HepG2 (cell line): ENCODE results near the gene UBXN2A. TPM values are rescaled to one million over a fixed set of nuclear protein-coding genes. Genes with fewer than 3 reads are reported as not detected.

Experiments
- ATAC-seq: fragments of 200-7000 bp; cut with Tn5 transposase; 3 replicates; pipeline ENCODE4 v1.9.1; 2020; ENCODE audit warnings: mild to moderate bottlenecking, moderate library complexity
- BruUV-seq: library from RNA; stranded (reverse); fragments of 400-500 nt; replicated peaks from 2 replicates; lab custom pipeline; 2021; lab: Mats Ljungman, UMichigan
- CTCF ChIA-PET: fragments of 300-600 bp; formaldehyde crosslinking; extraction: SDS; loops from one replicate; lab custom pipeline; 2021; ENCODE audit warnings: low total read pairs, inconsistent platforms, low intra/inter-chr PET ratio; lab: Yijun Ruan, JAX
- POLR2A ChIA-PET: fragments of 350-600 bp; sonication (Branson Sonifier 250); formaldehyde crosslinking; loops from one replicate; lab custom pipeline; 2020; ENCODE audit warnings: antibody characterized with exemption, inconsistent platforms; lab: Yijun Ruan, JAX
- DNase-seq: peaks from one replicate; pipeline ENCODE4 v3.0.0-alpha.2; 2015; ENCODE audit warnings: low spot score
- FAIRE-seq: peaks from 3 replicates; lab custom pipeline; 2011; peaks lifted over from hg19 to GRCh38; lab: Jason Lieb, UNC
- H2AFZ ChIP-seq: one replicate; pipeline ENCODE4 v1.6.1; 2011; ENCODE audit warnings: low read length, inconsistent platforms
- H3K27ac ChIP-seq: fragments of 300-600 bp; 3 replicates; pipeline ENCODE4 v1.8.0; 2011; ENCODE audit warnings: mixed run types, mild to moderate bottlenecking, mixed read lengths, low read length, inconsistent platforms; ENCODE audit not compliant: insufficient read depth; ENCODE audit errors: extremely low read length
- H3K27me3 ChIP-seq, 2 experiments: fragments of 200-600 bp in 1 of 2; 2 replicates in 1 of 2; 3 replicates in 1 of 2; pipeline versions ENCODE4 v1.6.0 to v1.8.0; 2011; ENCODE audit warnings: low read length in 2 of 2, mild to moderate bottlenecking in 2 of 2, moderate library complexity in 2 of 2, inconsistent platforms in 1 of 2; ENCODE audit not compliant: insufficient read depth in 2 of 2, control insufficient read depth in 1 of 2
- H3K36me3 ChIP-seq, 2 experiments: fragments of 200-600 bp in 1 of 2; replicated peaks in 1 of 2; 2 replicates in 1 of 2; 3 replicates in 1 of 2; pipeline versions ENCODE4 v1.5.1 to v1.8.0; 2011; ENCODE audit warnings: low read length in 2 of 2, inconsistent platforms in 1 of 2; ENCODE audit not compliant: insufficient read depth in 2 of 2, control insufficient read depth in 1 of 2
- H3K4me1 ChIP-seq: 2 replicates; pipeline ENCODE4 v1.5.1; 2012; ENCODE audit warnings: low read length, inconsistent platforms; ENCODE audit not compliant: insufficient read depth
- H3K4me2 ChIP-seq: 2 replicates; pipeline ENCODE4 v1.6.0; 2011; ENCODE audit warnings: low read depth, low read length, inconsistent platforms
- H3K4me3 ChIP-seq, 3 experiments: fragments of 200-600 bp in 1 of 3; sonication (generic), shearing (Covaris generic) in 1 of 3; replicated peaks in 1 of 3; 2 replicates each; pipeline ENCODE4 v1.5.1; 2011 to 2016; ENCODE audit warnings: low read length in 3 of 3, inconsistent platforms in 2 of 3, low read depth in 2 of 3, mild to moderate bottlenecking in 2 of 3, control low read depth in 1 of 3, mixed read lengths in 1 of 3; ENCODE audit not compliant: insufficient read depth in 1 of 3
- H3K79me2 ChIP-seq: one replicate; pipeline ENCODE4 v1.6.1; 2011; ENCODE audit warnings: low read length, inconsistent platforms; ENCODE audit not compliant: insufficient read depth
- H3K9ac ChIP-seq: 2 replicates; pipeline ENCODE4 v1.6.0; 2011; ENCODE audit warnings: mild to moderate bottlenecking, low read depth, low read length, inconsistent platforms; ENCODE audit not compliant: insufficient read depth
- H3K9me3 ChIP-seq: 2 replicates; pipeline ENCODE4 v1.5.1; 2012; ENCODE audit warnings: mild to moderate bottlenecking, low read length
- H4K20me1 ChIP-seq: 2 replicates; pipeline ENCODE4 v1.6.0; 2011; ENCODE audit warnings: inconsistent platforms, mild to moderate bottlenecking, low read length, moderate library complexity; ENCODE audit not compliant: insufficient read depth
- AKAP8 ChIP-seq: sonication (generic); formaldehyde crosslinking; IDR thresholded peaks from 2 replicates; pipeline ENCODE4 v1.5.1; 2020; ENCODE audit warnings: mild to moderate bottlenecking, missing genetic modification reagents
- FLYWCH1 ChIP-seq: sonication (generic); formaldehyde crosslinking; IDR thresholded peaks from 2 replicates; pipeline ENCODE4 v1.8.1; 2023; ENCODE audit warnings: mild to moderate bottlenecking, missing genetic modification reagents
- HMG20B ChIP-seq: conservative IDR thresholded peaks from 2 replicates; pipeline ENCODE4 v1.6.1; 2016; ENCODE audit warnings: missing genetic modification reagents, missing compliant biosample characterization
- MNT ChIP-seq: fragments of 450-650 bp; IDR thresholded peaks from 2 replicates; pipeline ENCODE4 v1.6.1; 2016
- NFIC ChIP-seq: IDR thresholded peaks from 2 replicates; pipeline ENCODE4 v1.6.1; 2012; ENCODE audit warnings: mild to moderate bottlenecking, low read length, inconsistent platforms
- NR2C2 ChIP-seq: sonication (generic); formaldehyde crosslinking; IDR thresholded peaks from 2 replicates; pipeline ENCODE4 v1.4.0; 2020; ENCODE audit warnings: missing genetic modification reagents, mild to moderate bottlenecking, moderate library complexity, borderline replicate concordance
- PAWR ChIP-seq: sonication (generic); formaldehyde crosslinking; IDR thresholded peaks from 2 replicates; pipeline ENCODE4 v1.4.0; 2020; ENCODE audit warnings: missing genetic modification reagents, mild to moderate bottlenecking, borderline replicate concordance
- ZBTB3 ChIP-seq: sonication (generic); formaldehyde crosslinking; IDR thresholded peaks from 2 replicates; pipeline ENCODE4 v1.4.0; 2020; ENCODE audit warnings: low read depth, mild to moderate bottlenecking, moderate library complexity, missing genetic modification reagents, borderline replicate concordance
- ZBTB43 ChIP-seq: sonication (generic); formaldehyde crosslinking; conservative IDR thresholded peaks from 2 replicates; pipeline ENCODE4 v1.4.0; 2020; ENCODE audit warnings: missing genetic modification reagents
- ZIK1 ChIP-seq: sonication (generic); formaldehyde crosslinking; IDR thresholded peaks from 2 replicates; pipeline ENCODE4 v1.5.0; 2020; ENCODE audit warnings: mild to moderate bottlenecking, low read depth, missing genetic modification reagents, borderline replicate concordance
- ZKSCAN8 ChIP-seq: IDR thresholded peaks from 2 replicates; pipeline ENCODE4 v1.6.1; 2016; ENCODE audit warnings: borderline replicate concordance, missing genetic modification reagents, missing compliant biosample characterization
- ZNF282 ChIP-seq: fragments of 450-650 bp; IDR thresholded peaks from 2 replicates; pipeline ENCODE4 v1.6.1; 2018; ENCODE audit not compliant: partially characterized antibody
- ZNF430 ChIP-seq: sonication (generic); formaldehyde crosslinking; IDR thresholded peaks from 2 replicates; pipeline ENCODE4 v1.9.0; 2021; ENCODE audit warnings: mild to moderate bottlenecking, missing genetic modification reagents
- ZNF460 ChIP-seq: sonication (generic); formaldehyde crosslinking; IDR thresholded peaks from 2 replicates; pipeline ENCODE4 v1.5.1; 2020; ENCODE audit warnings: missing genetic modification reagents, mild to moderate bottlenecking, borderline replicate concordance
- ZNF598 ChIP-seq: sonication (generic); formaldehyde crosslinking; IDR thresholded peaks from 2 replicates; pipeline ENCODE4 v1.5.1; 2020; ENCODE audit warnings: mild to moderate bottlenecking, missing genetic modification reagents, borderline replicate concordance
- WGBS: methylation state at CpG from one replicate; pipeline ENCODE4 v1.1.6; 2017; ENCODE audit warnings: low lambda C conversion rate; 5-methylcytosine and 5-hydroxymethylcytosine counted together
- in situ Hi-C: cut with HindIII; loops from 2 replicates; pipeline ENCODE4 v1.10.0; 2017; ENCODE audit warnings: low pct_unique_long_range_greater_than_20kb; ENCODE audit not compliant: extremely low pct_ligation_motif_present
- intact Hi-C: fragments of 100-400 bp; cut with micrococcal nuclease; formaldehyde crosslinking; loops from one replicate; pipeline ENCODE4 v1.10.0; 2022; ENCODE audit not compliant: unreplicated experiment
- polyA plus RNA-seq, 8 experiments: library from polyadenylated mRNA; depleted of rRNA in 3 of 8; stranded (reverse) in 7 of 8; unstranded in 1 of 8; fragments of >200 nt; fragmentation: Illumina TruSeq in 4 of 8; extraction: Trizol in 4 of 8; gene quantifications; 2 replicates each; pipeline versions ENCODE4 v1.2.1 to v1.2.3, GENCODE V29; 2011 to 2016; ENCODE audit warnings: low read depth in 4 of 8, missing spikeins in 1 of 8, mixed read lengths in 1 of 8; ENCODE audit not compliant: insufficient read depth in 1 of 8
- total RNA-seq, 5 experiments: library from RNA; depleted of rRNA; stranded (reverse); fragments of >200 nt; fragmentation: Illumina TruSeq; extraction: Trizol; gene quantifications; 2 replicates each; pipeline ENCODE4 v1.2.3, GENCODE V29; 2016; ENCODE audit warnings: low read depth in 1 of 5
- TF ChIP-seq, protein P1 (sequence below): sonication (generic); formaldehyde crosslinking; IDR thresholded peaks from 2 replicates; pipeline ENCODE4 v1.8.1; 2023; ENCODE audit warnings: mild to moderate bottlenecking, missing genetic modification reagents, borderline replicate concordance
- TF ChIP-seq, protein P2 (sequence below): IDR thresholded peaks from 2 replicates; pipeline ENCODE4 v1.6.1; 2016; ENCODE audit warnings: missing biosample characterization, missing genetic modification reagents, low read depth
- TF ChIP-seq, protein P3 (sequence below): sonication (generic); formaldehyde crosslinking; IDR thresholded peaks from 2 replicates; pipeline ENCODE4; 2020; ENCODE audit warnings: missing genetic modification reagents, mild to moderate bottlenecking, borderline replicate concordance

The UBXN2A gene
- total and polyA plus RNA-seq, 2 of the 13 experiments (the other 11 are each of a cell fraction or from before 2014, with no cell fraction given): 8.3 to 20.9 TPM

DNA sequence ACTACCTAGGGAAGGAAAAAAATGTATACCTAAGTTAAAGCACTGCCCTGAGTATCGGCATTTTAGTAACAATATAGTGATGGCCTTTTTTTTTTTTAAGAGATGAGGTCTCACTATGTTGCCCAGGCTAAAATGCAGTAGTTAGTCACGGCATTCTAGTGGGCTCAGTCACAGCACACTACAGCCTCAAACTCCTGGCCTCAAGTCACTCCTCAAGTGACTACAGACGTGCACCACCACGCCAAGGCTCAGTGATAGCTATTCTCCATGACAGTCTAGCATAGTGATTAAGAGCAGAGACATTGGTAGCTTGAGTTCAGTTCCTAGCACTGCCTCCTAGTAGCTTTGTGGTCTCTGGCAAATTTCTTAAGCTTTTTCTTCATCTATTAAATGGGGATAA is 27.6 kb downstream of the UBXN2A start:
- DNase-seq: no peak
- ChIA-PET POLR2A (interaction anchor here (1.0 kb wide), 1 partner anchor 80 kb away, joined by 3 read pairs; the partner anchor contains the start of gene WDCP), CTCF (no interaction called here)
- TF ChIP-seq NR2C2 (no peak), ZNF430 (CRISPR knock-in tag) (no peak), ZKSCAN8 (CRISPR knock-in tag) (no peak), ZNF598 (CRISPR knock-in tag) (no peak), FLYWCH1 (no peak), NFIC (no peak), ZNF460 (no peak), ZIK1 (CRISPR knock-in tag) (no peak), PAWR (CRISPR knock-in tag) (no peak), HMG20B (CRISPR knock-in tag) (no peak), MNT (no peak), ZBTB43 (no peak), ZNF282 (no peak), ZBTB3 (CRISPR knock-in tag) (no peak), AKAP8 (CRISPR knock-in tag) (no peak)
- TF ChIP-seq, protein P1, sequence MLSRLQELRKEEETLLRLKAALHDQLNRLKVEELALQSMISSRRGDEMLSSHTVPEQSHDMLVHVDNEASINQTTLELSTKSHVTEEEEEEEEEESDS (CRISPR knock-in tag): no peak
- TF ChIP-seq, protein P2, sequence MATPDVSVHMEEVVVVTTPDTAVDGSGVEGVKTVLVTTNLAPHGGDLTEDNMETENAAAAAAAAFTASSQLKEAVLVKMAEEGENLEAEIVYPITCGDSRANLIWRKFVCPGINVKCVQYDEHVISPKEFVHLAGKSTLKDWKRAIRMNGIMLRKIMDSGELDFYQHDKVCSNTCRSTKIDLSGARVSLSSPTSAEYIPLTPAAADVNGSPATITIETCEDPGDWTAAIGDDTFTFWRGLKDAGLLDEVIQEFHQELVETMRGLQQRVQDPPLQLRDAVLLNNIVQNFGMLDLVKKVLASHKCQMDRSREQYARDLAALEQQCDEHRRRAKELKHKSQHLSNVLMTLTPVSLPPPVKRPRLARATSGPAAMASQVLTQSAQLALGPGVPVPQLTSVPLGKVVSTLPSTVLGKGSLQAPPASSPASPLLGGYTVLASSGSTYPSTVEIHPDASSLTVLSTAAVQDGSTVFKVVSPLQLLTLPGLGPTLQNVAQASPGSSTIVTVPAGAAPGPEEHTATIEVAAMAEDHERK (CRISPR knock-in tag): no peak
- TF ChIP-seq, protein P3, sequence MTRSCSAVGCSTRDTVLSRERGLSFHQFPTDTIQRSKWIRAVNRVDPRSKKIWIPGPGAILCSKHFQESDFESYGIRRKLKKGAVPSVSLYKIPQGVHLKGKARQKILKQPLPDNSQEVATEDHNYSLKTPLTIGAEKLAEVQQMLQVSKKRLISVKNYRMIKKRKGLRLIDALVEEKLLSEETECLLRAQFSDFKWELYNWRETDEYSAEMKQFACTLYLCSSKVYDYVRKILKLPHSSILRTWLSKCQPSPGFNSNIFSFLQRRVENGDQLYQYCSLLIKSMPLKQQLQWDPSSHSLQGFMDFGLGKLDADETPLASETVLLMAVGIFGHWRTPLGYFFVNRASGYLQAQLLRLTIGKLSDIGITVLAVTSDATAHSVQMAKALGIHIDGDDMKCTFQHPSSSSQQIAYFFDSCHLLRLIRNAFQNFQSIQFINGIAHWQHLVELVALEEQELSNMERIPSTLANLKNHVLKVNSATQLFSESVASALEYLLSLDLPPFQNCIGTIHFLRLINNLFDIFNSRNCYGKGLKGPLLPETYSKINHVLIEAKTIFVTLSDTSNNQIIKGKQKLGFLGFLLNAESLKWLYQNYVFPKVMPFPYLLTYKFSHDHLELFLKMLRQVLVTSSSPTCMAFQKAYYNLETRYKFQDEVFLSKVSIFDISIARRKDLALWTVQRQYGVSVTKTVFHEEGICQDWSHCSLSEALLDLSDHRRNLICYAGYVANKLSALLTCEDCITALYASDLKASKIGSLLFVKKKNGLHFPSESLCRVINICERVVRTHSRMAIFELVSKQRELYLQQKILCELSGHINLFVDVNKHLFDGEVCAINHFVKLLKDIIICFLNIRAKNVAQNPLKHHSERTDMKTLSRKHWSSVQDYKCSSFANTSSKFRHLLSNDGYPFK (CRISPR knock-in tag): no peak
- FAIRE-seq: no peak
- Histone ChIP-seq H3K4me3 (no peak overlapping the region), H3K79me2 (no peaks in the 10 kb centered on the region), H3K9ac (no peak overlapping the region), H3K9me3 (no peaks in the 10 kb centered on the region), H3K36me3 (peaks cover 10 to 12% of the 10 kb centered on the region in 2 experiments; a peak in 4 of 5 replicates), H2AFZ (no peak overlapping the region), H3K27ac (no peak overlapping the region), H3K4me2 (no peak overlapping the region), H3K27me3 (no peaks in the 10 kb centered on the region; a peak in 1 of 5 replicates), H4K20me1 (no peaks in the 10 kb centered on the region; the same call in 1 of the 2 replicates), H3K4me1 (no peaks in the 10 kb centered on the region)
- no peak for ATAC-seq
- intact Hi-C loops: no loop called here
- in situ Hi-C loops: no loop called here
- 100% methylated on average over 4 of the region's 4 CpGs for WGBS
- BruUV-seq: TSS peak; percentile 33
